DND-41 (cell line): ENCODE data around the gene FLT3LG.

Experiments
- ATAC-seq: fragments of 200-7000 bp; cut with Tn5 transposase; 3 replicates; pipeline ENCODE4 v1.9.1; 2021; ENCODE audit warnings: low read depth; ENCODE audit not compliant: insufficient read depth
- DNase-seq: peaks from one replicate; pipeline ENCODE4 v3.0.0-alpha.2; 2020
- H2AFZ ChIP-seq: 2 replicates; pipeline ENCODE4 v1.6.0; 2012; ENCODE audit warnings: low read depth, low read length
- H3K27ac ChIP-seq: 2 replicates; pipeline ENCODE4 v1.5.1; 2012; ENCODE audit warnings: low read length, inconsistent platforms
- H3K27me3 ChIP-seq: fragments of 200-600 bp; sonication (generic); 2 replicates; pipeline ENCODE4 v1.6.0; 2012; ENCODE audit warnings: low read length, mild to moderate bottlenecking, inconsistent platforms; ENCODE audit not compliant: insufficient read depth, poor library complexity
- H3K36me3 ChIP-seq: 2 replicates; pipeline ENCODE4 v1.5.1; 2012; ENCODE audit warnings: low read length, inconsistent platforms; ENCODE audit not compliant: insufficient read depth
- H3K4me1 ChIP-seq: 2 replicates; pipeline ENCODE4 v1.5.1; 2012; ENCODE audit warnings: mild to moderate bottlenecking, low read length; ENCODE audit not compliant: insufficient read depth
- H3K4me2 ChIP-seq: 2 replicates; pipeline ENCODE4 v1.6.0; 2012; ENCODE audit warnings: mild to moderate bottlenecking, moderate library complexity, low read length, inconsistent platforms; ENCODE audit not compliant: insufficient read depth
- H3K4me3 ChIP-seq, 2 experiments: fragments of 200-600 bp in 1 of 2; shearing (Covaris generic) in 1 of 2; 2 replicates each; pipeline ENCODE4 v1.5.1; 2012 to 2016; ENCODE audit warnings: inconsistent platforms in 2 of 2, low read length in 2 of 2, mild to moderate bottlenecking in 2 of 2, low read depth in 1 of 2, moderate library complexity in 1 of 2
- H3K79me2 ChIP-seq: 2 replicates; pipeline ENCODE4 v1.6.0; 2012; ENCODE audit warnings: low read length, inconsistent platforms; ENCODE audit not compliant: insufficient read depth
- H3K9ac ChIP-seq: 2 replicates; pipeline ENCODE4 v1.6.0; 2012; ENCODE audit warnings: low read depth, mild to moderate bottlenecking, inconsistent platforms, low read length, moderate library complexity
- H3K9me3 ChIP-seq: 2 replicates; pipeline ENCODE4 v1.5.1; 2012; ENCODE audit warnings: low read length, moderate library complexity, mild to moderate bottlenecking, inconsistent platforms; ENCODE audit not compliant: insufficient read depth, severe bottlenecking
- H4K20me1 ChIP-seq: 2 replicates; pipeline ENCODE4 v1.6.0; 2012; ENCODE audit warnings: low read length; ENCODE audit not compliant: insufficient read depth
- CTCF ChIP-seq: IDR thresholded peaks from 2 replicates; pipeline ENCODE4 v1.5.1; 2012; ENCODE audit warnings: borderline replicate concordance, low read length, moderate library complexity, mild to moderate bottlenecking; ENCODE audit not compliant: poor library complexity, severe bottlenecking; ENCODE audit errors: extremely low read depth
- EZH2 ChIP-seq: IDR thresholded peaks from 3 replicates; pipeline ENCODE4 v1.6.1; 2012; ENCODE audit warnings: borderline replicate concordance, low read depth, mild to moderate bottlenecking, moderate library complexity, low read length, inconsistent platforms; ENCODE audit not compliant: severe bottlenecking

The FLT3LG gene

GRCh38 chr19:49441210-49441959 lies 32.6 kb upstream of the FLT3LG start, which contains the start of gene SLC17A7:
TSS of gene SLC17A7 (minus strand) at chr19:49441527. CDS start at chr19:49441379, 148 bp downstream.
- Histone ChIP-seq H3K9me3 (no peaks in the 10 kb centered on the region), H3K4me3 (no peak within 1 kb of the TSS), H3K4me1 (peaks cover 16% of the 10 kb centered on the region), H3K27me3 (peaks cover 25% of the 10 kb centered on the region), H3K9ac (no peak within 1 kb of the TSS), H3K4me2 (no peak within 1 kb of the TSS), H2AFZ (no peak within 1 kb of the TSS), H3K79me2 (no peaks in the 10 kb centered on the region), H3K27ac (no peak within 1 kb of the TSS), H4K20me1 (peaks cover 4% of the 10 kb centered on the region; the same call in 1 of the 2 replicates), H3K36me3 (no peaks in the 10 kb centered on the region)
- no peak for ATAC-seq
- TF ChIP-seq CTCF, result no peak
- no peak for TF ChIP-seq EZH2
- DNase-seq, result peak; percentile 30

GRCh38 chr19:49441960-49442350 lies 32.1 kb upstream of the FLT3LG start:
- Histone ChIP-seq H3K9ac (no peak overlapping the region), H3K36me3 (peaks cover 5% of the 10 kb centered on the region), H3K27me3 (peaks cover 23% of the 10 kb centered on the region), H3K4me1 (peaks cover 16% of the 10 kb centered on the region), H3K9me3 (no peaks in the 10 kb centered on the region), H4K20me1 (peaks cover 6% of the 10 kb centered on the region; the same call in 1 of the 2 replicates), H3K4me2 (no peak overlapping the region), H2AFZ (no peak overlapping the region), H3K79me2 (no peaks in the 10 kb centered on the region), H3K27ac (no peak overlapping the region), H3K4me3 (no peak overlapping the region)
- no peak for ATAC-seq
- TF ChIP-seq EZH2 (no peak), CTCF (no peak)
- no peak for DNase-seq

- Histone ChIP-seq H3K4me3 (no peak overlapping the region), H2AFZ (no peak overlapping the region), H3K36me3 (peaks cover 9% of the 10 kb centered on the region), H4K20me1 (peaks cover 10% of the 10 kb centered on the region), H3K4me2 (no peak overlapping the region), H3K79me2 (no peaks in the 10 kb centered on the region), H3K9me3 (no peaks in the 10 kb centered on the region), H3K27me3 (peaks cover 22% of the 10 kb centered on the region), H3K27ac (no peak overlapping the region), H3K4me1 (peaks cover 16% of the 10 kb centered on the region), H3K9ac (no peak overlapping the region)
- no peak for DNase-seq
- ATAC-seq, result no peak
- TF ChIP-seq CTCF, result no peak
- no peak for TF ChIP-seq EZH2
Measured at GRCh38 chr19:49442354-49442753, 31.7 kb upstream of the FLT3LG start.
